Measurements from ENCODE around the gene CREB5.

GRCh38 chr7:28490831-28491230 is 78.5 kb downstream of the CREB5 start:
- TF ChIP-seq, protein P1, sequence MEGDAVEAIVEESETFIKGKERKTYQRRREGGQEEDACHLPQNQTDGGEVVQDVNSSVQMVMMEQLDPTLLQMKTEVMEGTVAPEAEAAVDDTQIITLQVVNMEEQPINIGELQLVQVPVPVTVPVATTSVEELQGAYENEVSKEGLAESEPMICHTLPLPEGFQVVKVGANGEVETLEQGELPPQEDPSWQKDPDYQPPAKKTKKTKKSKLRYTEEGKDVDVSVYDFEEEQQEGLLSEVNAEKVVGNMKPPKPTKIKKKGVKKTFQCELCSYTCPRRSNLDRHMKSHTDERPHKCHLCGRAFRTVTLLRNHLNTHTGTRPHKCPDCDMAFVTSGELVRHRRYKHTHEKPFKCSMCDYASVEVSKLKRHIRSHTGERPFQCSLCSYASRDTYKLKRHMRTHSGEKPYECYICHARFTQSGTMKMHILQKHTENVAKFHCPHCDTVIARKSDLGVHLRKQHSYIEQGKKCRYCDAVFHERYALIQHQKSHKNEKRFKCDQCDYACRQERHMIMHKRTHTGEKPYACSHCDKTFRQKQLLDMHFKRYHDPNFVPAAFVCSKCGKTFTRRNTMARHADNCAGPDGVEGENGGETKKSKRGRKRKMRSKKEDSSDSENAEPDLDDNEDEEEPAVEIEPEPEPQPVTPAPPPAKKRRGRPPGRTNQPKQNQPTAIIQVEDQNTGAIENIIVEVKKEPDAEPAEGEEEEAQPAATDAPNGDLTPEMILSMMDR (IDR thresholded peaks at IDR 0.05), result no peak
- TF ChIP-seq POLR2AphosphoS5 (IDR thresholded peaks at IDR 0.05), result no peak
